Lower leg skin (tissue), 4 donors: ENCODE measurements around the gene MDFIC2. TPM values are rescaled to one million over a fixed set of nuclear protein-coding genes. Genes with fewer than 3 reads are reported as not detected.
"Not testable (repeated sequence)": the region's sequence is repeated elsewhere in the genome, so short reads cannot be mapped to it uniquely, and the experiment has no call there.

Experiments
- DNase-seq, 2 donors: peaks; one replicate each; pipeline ENCODE4 v3.0.0-alpha.2; 2019; ENCODE audit warnings: low spot score in 2 of 2
- H3K4me3 ChIP-seq: fragments of 200-600 bp; sonication (generic); 2 replicates; pipeline ENCODE4 v1.5.1; 2017; ENCODE audit warnings: mild to moderate bottlenecking, low read depth; ENCODE audit not compliant: poor library complexity, severe bottlenecking
- POLR2A ChIP-seq, 2 donors: fragments of 450-650 bp; IDR thresholded peaks; one replicate each; pipeline ENCODE4 v1.6.1; 2016 to 2017; ENCODE audit warnings: antibody characterized with exemption in 2 of 2, mild to moderate bottlenecking in 1 of 2, moderate library complexity in 1 of 2
- WGBS, 2 donors: methylation state at CpG; one replicate each; pipeline ENCODE4 v1.1.5; 2018; 5-methylcytosine and 5-hydroxymethylcytosine counted together
- intact Hi-C: fragments of 100-400 bp; cut with DNase I; formaldehyde crosslinking; loops from one replicate; pipeline ENCODE4 v1.15.0; 2023; ENCODE audit warnings: low total_unique reads
- total RNA-seq, 4 donors: library from RNA; depleted of rRNA; stranded (reverse); fragments of >200 nt; gene quantifications; one replicate each; pipeline ENCODE4 v1.1.0, GENCODE V29; 2016
- TF ChIP-seq, protein P1 (sequence below), 3 donors: fragments of 450-650 bp; IDR thresholded peaks; one replicate each; pipeline ENCODE4 v1.5.1; 2016; ENCODE audit warnings: antibody characterized with exemption in 3 of 3, mild to moderate bottlenecking in 3 of 3, moderate library complexity in 2 of 3

MDFIC2 gene
- total RNA-seq, 4 donors from 2014 or later: not detected

DNA sequence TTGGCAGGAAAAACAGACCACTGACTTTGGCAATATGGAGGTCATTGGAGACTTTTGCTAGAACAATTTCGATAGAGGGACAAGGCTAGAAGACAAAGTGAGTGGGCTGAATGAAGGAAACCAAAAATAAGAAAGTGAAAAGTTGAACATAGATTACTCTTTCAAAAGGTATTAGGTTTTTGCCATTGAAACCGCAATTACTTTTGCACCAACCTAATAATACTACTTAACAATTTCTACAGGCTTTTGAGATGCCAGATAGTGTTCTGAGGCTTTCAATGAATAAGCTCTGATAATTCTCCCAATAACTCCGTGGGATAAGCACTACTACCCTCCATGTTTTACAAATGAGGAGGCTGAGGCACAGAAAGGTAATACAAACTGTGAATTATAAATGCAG is 85.0 kb downstream of the MDFIC2 start:
- TF ChIP-seq, protein P1, sequence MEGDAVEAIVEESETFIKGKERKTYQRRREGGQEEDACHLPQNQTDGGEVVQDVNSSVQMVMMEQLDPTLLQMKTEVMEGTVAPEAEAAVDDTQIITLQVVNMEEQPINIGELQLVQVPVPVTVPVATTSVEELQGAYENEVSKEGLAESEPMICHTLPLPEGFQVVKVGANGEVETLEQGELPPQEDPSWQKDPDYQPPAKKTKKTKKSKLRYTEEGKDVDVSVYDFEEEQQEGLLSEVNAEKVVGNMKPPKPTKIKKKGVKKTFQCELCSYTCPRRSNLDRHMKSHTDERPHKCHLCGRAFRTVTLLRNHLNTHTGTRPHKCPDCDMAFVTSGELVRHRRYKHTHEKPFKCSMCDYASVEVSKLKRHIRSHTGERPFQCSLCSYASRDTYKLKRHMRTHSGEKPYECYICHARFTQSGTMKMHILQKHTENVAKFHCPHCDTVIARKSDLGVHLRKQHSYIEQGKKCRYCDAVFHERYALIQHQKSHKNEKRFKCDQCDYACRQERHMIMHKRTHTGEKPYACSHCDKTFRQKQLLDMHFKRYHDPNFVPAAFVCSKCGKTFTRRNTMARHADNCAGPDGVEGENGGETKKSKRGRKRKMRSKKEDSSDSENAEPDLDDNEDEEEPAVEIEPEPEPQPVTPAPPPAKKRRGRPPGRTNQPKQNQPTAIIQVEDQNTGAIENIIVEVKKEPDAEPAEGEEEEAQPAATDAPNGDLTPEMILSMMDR (IDR thresholded peaks at IDR 0.05): no peak
- no peak for TF ChIP-seq POLR2A (IDR thresholded peaks at IDR 0.05)
- no peak for DNase-seq
- no peak overlapping the region for H3K4me3 ChIP-seq
- intact Hi-C loops: no loop called here
- WGBS, 2 donors: 76 to 85% methylated on average over 3 of the region's 3 CpGs

DNA sequence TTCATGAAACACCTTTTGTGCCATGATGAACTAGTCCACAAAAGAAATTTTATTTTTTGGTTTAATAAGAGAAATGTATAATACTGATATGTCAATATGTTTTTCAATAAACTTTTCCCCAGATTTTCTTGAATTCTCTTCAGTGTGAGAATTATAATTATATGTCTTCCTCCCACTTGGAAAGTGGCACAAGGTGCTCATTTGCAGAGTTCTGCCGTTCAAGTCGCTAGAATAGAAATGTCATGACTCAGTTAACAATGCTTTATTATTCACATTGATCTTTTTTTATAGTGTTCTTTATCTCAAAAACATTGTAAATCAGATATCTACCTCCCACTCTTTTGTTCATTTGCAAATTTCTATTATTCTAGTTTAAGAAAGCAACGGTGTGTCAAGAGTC is 87.3 kb downstream of the MDFIC2 start:
- DNase-seq: no peak
- intact Hi-C loops: no loop called here
- 40 to 61% methylated on average over 3 of the region's 3 CpGs for WGBS, 2 donors
- no peak overlapping the region for H3K4me3 ChIP-seq
- TF ChIP-seq, protein P1 (IDR thresholded peaks at IDR 0.05): no peak
- TF ChIP-seq POLR2A (IDR thresholded peaks at IDR 0.05): no peak

DNA sequence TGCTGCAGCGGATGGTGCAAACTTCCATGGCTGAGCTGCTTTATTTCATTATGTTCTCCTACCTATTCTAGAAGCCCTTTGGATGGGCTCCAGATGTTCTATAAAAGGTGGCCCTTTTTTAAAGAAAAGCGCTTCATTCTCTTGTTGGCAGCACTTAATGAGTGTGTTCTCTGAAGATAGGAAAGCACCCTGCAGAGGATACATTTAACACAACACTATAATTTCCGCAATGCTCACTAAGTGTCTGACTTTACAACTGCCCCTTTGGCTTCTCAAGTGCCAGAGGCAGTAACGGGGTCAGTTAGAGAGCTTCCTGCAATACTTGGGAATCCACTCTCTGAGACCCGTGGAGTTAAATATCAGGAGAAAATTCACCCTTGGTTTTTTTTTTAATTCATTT is 88.1 kb downstream of the MDFIC2 start:
- DNase-seq: no peak
- 46 to 49% methylated on average over 5 of the region's 5 CpGs for WGBS, 2 donors
- no peak overlapping the region for H3K4me3 ChIP-seq
- TF ChIP-seq, protein P1 (IDR thresholded peaks at IDR 0.05): no peak
- TF ChIP-seq POLR2A (IDR thresholded peaks at IDR 0.05): no peak
- intact Hi-C loops: no loop called here

DNA sequence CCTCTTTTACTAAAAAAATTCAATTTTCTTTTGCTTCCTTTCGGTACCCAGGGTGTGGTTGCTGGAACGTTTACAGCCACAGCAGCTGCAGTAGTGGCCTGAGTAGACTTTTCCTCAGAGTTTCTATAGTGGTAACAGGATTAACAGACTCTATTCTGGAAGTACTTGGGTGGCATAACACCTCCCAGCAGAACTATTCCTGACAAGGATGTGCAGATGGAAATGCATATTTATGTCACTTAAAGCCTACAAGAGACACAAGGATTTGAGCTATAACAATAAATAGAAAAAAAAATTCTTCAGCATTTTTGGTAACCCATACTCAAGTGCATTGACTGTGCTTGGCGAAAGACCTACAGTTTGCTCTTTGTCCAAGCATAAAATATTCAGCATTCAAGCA is 94.0 kb downstream of the MDFIC2 start:
- intact Hi-C loops: no loop called here
- H3K4me3 ChIP-seq: no peak overlapping the region
- no peak for DNase-seq
- 54 to 55% methylated on average over 3 of the region's 3 CpGs for WGBS, 2 donors
- TF ChIP-seq, protein P1 (IDR thresholded peaks at IDR 0.05): no peak
- TF ChIP-seq POLR2A (IDR thresholded peaks at IDR 0.05): no peak

DNA sequence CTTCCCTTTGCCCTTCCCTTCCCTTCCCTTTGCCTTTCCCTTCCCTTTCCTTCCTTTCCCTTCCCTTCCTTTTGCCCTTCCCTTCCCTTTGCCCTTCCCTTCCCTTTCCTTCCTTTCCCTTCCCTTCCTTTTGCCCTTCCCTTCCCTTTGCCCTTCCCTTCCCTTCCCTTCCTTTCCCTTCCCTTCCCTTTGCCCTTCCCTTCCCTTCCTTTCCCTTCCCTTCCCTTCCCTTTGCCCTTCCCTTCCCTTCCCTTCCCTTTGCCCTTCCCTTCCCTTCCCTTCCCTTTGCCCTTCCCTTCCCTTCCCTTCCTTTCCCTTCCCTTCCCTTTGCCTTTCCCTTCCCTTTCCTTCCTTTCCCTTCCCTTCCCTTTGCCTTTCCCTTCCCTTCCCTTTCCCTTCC is 101.2 kb downstream of the MDFIC2 start:
- DNase-seq, intact Hi-C loops, H3K4me3 ChIP-seq: not testable (repeated sequence)

DNA sequence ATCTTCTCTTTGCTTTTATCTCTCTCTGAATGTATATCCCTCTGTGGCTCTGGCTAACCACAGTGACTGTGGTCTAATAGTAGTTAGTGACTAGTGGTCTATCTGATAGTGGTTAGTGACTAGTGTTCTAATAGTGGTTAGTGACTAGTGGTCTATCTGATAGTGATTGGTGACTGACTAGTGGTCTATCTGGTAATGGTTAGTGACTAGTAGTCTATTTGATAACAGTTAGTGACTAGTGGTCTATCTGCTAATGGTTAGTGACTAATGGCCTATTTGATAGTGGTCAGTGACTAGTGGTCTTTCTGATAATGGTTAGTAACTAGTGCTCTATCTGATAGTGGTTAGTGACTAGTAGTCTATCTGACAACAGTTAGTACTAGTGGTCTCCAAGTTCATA is 110.5 kb downstream of the MDFIC2 start:
- intact Hi-C loops: no loop called here
- H3K4me3 ChIP-seq: no peak overlapping the region
- no peak for TF ChIP-seq POLR2A (IDR thresholded peaks at IDR 0.05)
- TF ChIP-seq, protein P1 (IDR thresholded peaks at IDR 0.05): no peak
- DNase-seq: no peak
